HG02759 (cell line): ENCODE results near the gene STXBP1.
"Not testable (repeated sequence)": the region's sequence is repeated elsewhere in the genome, so short reads cannot be mapped to it uniquely, and the experiment has no call there.

Source experiments
- ATAC-seq: cut with Tn5 transposase; IDR thresholded peaks from one replicate; pipeline ENCODE4 v1.9.1; 2021; ENCODE audit warnings: mild to moderate bottlenecking, moderate library complexity; ENCODE audit not compliant: unreplicated experiment

Gene STXBP1

DNA sequence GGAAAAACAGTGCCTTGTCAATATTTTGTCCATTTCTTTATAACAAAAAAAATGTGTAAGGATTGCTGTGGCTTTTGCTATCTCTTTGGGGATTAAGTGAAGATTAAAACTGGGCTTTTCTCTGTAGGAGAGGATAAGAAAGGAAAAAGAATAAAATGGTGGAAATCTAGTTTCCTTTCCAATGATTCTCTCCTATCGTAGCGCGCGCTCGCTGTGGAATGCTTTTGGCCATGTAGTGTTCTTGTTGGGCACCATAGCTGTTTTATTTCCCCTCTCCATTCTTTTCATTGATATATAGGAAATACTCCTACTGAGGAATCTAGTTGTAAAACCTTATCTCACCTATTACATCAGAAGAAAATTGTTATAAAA, 1.5 kb downstream of the STXBP1 start:
- ATAC-seq, result no peak

DNA sequence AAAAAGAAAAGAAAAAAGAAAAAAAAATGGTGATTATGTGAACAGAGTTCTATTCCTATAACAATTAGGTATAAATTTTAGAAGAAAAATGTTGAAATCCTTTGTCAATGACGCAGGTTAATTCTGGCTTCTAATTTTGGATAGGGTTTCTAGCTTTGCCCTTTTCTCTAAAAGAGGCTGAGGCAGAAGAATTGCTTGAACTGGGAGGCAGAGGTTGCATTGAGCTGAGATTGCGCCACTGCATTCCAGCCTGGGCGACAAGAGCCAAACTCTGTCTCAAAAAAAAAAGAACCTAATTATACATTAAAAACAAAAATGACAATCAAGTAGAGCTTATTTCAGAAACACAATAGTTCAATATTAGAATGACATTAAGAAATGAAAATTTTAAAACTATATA, 2.9 kb downstream of the STXBP1 start:
- ATAC-seq, result no peak

DNA sequence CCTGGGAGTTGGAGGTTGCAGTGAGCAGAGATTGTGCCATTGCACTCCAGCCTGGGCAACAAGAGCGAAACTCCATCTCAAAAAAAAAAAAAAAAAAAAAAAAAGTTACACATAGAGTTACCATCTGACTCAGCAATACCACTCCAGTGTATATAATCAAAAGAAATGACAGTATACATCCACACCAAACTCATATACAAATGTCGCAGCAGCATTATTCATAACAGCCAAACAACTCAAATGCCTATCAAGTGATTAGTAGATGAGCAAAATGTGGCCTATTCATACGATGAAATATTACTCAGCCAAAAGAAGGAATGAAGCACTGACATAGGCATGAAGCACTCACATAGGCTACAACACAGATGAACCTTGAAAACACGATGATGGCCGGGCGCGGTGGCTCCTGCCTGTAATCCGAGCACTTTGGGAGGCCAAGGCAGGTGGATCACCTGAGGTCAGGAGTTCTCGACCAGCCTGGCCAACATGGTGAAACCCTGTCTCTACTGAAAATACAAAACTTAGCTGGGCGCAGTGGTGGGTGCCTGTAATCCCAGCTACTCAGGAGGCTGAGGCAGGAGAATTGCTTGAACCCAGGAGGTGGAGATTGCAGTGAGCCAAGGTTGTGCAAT, 9.4 kb downstream of the STXBP1 start:
- not testable (repeated sequence) for ATAC-seq

DNA sequence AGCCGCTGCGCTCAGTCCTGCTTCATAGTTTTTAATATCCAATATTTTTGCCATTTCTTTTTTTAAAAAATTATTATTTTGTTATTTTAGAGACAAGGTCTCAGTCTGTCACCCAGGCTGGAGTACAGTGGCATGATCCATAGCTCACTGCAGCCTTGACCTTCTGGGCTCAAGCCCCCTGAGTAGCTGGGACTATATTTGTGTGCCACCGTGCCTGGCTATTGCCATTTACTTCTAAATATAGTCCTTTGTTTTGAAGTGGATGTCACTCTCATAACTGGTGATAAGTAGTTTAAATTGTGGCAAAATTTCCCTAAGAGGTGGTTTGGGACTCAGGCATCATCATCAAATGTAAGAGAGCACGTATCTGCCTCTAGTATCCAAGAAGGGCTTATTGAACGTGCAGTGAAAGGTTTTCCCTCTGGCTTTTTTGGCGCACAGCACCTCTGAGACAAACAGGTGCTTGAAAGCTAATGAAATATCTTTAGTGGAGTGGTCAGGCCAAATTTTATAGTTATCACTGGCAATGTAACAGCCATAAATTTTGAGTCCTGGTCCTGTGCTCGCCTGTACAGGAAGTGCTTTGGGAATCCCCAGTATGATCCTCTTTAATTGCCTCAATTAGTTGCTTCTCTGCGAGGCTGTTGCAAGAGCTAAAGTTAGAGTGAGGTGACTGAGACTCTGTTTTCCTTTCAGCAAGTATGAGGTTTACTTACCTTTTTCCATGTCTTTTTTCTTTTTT, 14.8 kb downstream of the STXBP1 start:
- ATAC-seq, result no peak

DNA sequence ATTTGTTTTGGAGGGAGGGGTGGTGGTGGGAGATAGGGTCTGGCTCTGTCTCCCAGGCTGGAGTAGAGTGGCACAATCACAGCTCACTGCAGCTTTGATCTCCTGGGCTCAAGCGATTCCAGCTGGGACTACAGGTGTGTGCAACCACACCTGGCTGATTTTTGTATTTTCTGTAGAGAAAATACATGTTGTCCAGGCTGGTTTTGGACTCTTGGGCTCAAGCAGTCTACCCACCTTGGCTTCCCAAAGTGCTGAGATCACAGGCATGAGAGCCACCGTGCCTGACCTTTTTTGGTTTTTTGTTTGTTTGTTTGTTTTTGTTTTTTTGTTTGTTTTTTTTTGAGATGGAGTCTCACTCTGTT, 15.4 kb downstream of the STXBP1 start:
- no peak for ATAC-seq

DNA sequence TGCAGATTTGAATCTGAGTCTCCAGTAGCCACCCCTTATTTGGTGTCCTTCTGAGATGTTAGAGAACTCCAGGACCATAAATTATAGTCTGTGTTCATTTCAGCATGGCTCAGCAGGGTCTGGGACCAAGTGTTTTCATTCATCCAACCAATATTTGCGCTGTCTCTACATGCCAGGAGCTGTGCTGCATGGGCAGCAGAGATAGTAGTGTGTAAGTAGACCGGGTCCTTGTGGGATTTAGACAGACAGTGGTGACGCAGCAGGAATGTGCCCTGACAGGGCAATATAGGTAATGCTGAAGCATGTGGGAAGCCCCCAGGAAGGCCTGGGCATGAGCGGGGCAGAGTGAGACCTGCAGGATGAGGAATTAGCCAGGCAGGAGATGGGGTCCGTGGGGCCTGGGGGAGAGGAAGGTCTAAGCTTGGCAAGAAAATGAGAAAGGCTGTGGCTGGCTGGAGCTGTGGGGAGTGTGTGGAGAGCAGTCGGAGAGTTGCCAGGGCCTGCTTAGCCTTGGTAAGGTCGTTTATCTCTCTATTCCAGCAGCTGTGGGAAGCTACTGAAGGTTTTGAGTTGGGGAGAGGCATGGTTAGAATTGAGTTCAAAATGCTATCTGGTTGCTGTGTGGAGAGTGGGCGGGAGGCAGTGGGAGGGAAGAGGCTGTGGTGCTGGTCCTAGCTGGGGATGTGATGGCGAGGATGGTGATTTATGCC, 16.8 kb downstream of the STXBP1 start:
- ATAC-seq, result no peak

DNA sequence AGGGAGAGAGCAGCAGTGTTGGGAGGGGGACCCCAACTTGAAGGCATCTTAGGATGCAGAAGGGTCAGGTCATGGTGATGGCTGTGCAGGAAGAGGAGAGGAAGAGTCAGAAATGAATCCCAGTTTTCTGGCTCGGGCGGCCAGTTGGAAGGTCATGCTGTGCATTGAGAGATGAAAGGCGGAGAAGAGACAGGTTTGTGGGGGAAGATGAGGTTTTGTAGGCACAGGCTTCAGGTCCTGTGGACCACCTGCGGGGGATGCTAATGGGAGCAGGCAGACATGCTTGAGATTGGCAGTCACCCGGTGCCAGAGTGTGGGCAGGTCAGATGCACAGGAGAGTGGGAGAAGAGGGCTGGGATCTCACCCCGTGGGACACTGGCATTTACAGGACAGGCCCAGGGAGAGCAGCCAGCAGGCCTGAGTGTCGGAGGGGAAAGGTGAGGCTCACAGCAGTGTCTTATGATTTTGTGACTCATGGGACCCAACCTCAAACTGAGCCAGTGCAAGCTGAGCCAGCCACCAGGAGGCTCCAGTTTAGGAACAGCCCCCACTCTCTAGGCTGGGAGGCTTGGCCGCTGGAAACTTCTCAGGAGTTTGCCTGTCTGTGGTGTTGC, 17.5 kb downstream of the STXBP1 start:
- no peak for ATAC-seq

DNA sequence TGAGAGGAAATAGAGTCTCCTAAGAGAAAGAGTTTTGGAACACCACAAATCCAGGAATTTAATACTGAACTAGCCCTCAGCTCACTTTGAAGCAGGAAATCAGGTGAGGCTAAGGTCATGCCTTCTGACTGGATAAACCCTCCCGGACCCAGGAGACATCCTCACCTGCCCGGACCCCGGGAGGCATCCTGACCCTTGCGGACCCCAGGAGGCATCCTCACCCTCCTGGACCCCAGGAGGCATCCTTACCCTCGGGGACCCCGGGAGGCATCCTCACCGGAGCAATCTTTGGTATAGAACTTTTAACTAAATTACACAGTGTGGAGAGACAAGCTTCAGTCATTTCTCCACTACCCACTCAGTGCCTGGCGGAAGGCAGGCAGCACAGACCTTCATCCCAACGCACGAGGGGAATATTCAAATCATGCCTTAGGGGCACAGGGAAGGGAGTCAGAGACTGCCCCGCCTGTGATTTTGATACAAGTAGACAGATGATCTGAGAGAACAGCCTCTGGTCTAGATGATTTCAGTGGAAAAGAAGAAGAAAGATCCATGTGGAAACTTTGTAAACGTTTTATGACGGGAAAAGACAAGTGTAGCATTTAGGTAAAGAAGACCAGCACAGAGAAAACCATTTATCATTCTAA, 21.3 kb downstream of the STXBP1 start:
- no peak for ATAC-seq

DNA sequence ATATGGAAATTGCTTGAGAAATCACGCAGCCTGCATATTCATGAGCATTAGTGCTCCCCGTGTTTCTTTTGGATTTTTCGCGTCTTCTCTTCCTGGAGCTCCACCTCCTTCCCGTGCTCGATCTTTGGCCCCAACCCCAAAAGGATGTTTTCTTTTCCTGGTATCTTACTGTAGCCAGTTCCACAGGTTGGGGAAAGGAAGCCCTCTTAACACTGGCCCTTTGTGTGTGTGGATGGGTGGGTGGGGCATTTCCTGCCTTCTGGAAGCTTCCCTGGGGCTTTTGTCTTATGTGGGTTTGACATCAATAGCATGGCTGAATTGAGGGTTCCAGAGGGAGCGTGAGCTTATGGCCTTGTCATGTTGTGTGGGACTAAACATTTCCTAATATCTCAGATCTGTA, 21.9 kb downstream of the STXBP1 start:
- no peak for ATAC-seq

DNA sequence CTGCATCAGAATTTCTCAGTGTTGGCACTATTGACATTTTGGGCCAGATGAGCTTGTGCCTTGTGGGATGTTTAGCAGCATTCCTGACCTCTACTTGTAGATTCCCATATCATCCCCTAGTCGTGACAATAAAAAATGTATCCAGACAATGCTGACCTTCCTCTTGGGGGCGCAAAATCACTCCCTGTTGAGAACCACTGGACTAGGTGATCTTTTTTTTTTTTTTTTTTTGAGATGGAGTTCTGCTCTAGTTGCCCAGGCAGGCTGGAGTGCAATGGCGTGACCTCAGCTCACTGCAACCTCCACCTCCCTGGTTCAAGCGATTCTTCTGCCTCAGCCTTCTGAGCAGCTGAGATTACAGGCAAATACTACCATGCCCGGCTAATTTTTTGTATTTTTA, 22.6 kb downstream of the STXBP1 start:
- ATAC-seq, result no peak

DNA sequence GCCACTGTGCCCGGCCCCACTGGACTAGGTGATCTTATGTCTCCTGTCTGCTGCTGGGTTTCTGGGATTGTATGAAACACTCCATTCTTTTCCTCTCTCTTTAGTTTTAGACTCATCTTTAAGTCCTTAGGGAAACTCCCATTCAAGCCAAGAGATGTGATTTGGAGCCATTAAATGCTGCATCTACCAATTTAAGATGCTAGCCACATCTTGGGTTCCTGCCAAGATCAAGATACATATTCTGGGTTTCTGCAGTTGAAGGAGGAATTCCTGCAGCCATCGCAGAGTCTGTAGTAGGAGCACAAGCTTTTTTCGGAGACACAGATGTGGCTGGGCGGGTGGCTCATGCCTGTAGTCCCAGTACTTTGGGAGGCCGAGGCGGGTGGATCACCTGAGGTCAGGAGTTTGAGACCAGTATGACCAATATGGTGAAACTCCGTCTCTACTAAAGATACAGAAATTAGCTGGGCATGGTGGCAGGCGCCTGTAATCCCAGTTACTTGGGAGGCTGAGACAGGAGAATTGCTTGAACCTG, 23.2 kb downstream of the STXBP1 start:
- no peak for ATAC-seq

DNA sequence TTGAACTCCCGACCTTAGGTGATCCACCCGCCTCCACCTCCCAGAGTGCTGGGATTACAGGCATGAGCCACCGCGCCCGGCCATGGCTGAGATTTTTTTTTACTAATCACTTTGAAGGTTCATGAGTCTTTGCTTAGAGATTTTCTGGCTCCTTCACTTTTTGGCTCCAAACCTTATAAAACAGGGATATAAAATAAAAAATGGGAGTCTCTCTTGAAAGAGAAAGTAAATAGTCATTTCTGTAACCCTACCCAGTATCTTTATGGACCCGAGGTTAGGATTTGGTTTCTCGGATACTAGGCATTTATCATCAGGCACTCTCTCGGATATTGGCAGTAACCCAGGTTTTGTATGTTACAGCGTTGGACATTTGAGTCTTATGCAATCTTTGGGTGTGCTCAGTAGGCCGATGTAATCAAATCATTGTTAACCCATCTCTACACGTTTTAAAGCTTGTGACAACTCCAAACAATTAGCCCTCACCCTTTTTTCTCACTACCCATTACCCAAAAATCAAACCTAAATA, 25.3 kb downstream of the STXBP1 start:
- ATAC-seq, result no peak

DNA sequence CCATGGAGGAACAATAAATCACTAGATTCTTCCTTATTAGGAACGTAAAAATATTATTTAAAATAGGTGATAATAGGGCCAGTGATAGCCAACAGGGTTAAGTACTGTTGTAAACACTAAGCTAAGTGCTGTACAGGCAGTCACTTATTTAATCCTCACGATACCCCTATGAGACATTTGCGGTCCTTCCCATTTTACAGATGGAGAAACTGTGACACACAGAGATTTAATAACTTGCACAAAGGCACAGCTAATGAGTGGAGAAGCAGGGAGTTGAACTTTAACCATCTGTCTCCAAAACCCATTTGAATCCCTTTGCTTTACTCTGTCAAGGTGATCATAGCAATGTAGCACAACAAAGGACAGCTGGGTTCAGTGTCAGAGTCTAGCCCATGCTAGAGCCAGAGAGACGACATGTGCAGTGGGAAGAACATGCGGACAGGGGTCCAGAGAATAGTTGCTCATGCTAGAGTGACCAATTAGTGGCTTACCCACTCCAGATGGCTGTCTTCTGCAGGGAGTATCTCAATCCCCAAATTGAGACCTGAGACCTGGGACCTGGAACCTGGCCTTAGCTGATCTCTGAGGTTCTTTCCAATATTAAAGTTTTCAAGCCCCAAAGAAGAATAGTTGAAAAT, 28.9 kb downstream of the STXBP1 start:
- no peak for ATAC-seq

DNA sequence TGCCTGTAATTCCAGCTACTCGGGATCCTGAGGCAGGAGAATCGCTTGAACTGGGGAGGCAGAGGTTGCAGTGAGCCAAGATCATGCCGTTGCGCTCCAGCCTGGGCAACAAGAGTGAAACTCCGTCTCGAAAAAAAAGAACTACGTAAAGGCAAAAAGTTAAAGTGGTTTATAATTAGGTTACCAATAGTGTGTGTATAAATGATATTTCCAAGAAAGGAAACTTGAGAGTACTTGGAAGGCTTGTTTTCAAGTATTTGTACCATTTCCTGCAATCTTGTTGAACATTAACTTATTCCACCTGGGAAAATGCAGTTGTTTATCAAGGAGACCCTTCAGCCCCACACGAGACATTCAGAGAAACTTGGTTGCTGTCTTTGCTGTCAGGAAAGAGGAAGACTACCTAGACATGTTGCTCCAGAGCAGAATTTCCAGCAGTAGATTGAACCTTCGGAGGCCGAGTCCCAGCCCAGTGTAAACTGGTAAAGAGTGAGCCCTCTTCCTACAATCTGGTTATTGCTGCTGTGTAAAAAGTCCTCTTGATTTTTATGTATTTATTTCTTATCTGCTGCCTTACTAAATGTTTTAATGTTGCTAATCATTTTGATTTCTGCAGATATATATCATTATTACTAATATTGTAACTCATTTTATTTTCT, 30.1 kb downstream of the STXBP1 start:
- no peak for ATAC-seq

DNA sequence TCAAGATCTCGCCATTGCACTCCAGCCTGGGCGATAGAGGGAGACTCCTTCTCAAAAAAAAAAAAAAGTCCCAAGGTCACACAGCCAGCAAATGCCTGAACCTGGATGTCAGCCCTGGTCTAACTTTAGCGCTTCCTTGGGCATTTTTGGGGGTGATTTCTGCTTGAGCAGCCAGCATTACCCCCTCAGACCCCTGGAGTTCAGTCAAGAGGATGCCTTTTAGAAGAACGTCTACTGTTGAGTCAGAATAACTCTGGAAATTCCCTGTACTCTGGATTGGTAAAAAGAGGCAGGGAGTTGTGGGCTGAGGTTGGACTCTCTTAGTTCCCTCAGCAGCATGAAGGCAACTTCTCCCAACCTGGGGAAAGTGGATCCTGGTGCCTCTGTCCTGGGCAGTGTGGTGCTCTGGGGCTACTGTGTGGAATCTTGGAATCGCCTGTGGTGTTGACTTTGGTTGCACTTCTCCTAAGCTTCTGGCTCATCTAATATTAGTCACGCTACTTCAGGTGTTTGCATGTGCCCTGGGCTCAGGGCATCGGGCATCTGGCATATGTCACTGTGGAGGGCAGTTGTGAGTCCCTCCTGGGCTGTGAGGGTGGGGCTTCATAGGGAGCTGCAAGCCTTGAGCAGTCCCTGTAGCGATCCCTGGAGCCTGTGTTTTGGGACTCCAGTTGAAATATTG, 32.2 kb downstream of the STXBP1 start:
- no peak for ATAC-seq

DNA sequence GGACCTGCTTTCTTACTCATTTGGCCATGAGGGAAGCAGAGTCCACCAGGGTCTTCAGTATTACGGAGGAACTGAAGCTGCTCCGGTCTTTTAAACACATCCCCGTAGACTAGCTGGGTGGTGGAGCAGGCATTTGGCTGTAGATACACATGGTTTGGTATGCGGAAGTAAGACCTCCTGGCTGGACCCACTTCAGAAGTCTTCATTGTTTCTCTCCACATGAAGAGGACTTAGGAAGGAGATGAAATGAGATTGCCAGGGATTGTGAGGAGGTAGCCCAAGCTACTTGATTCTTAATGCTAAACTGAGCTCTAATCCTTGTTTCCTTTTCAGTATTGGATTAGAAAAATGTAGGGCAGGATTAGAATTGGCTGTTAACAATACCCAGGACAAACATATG, 32.9 kb downstream of the STXBP1 start:
- ATAC-seq, result no peak

DNA sequence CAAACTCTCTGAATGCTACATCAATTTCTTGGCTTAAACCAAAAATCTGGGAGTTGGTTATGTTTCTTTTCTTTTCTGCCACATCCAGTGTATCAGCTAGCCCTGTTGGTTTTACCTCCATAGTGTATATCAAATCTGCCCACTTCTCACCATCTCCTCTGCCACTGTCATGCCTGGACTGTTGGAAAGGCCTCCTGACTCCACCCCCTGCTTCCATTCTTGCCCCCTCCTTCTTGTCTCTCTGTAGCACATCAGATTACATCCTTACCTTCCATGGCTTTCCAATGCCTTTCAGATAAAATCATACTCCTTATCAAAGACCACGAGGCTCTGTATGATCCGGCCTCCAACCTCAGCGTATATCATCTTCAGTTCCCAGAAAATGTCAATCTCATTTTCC, 35.4 kb downstream of the STXBP1 start:
- no peak for ATAC-seq

DNA sequence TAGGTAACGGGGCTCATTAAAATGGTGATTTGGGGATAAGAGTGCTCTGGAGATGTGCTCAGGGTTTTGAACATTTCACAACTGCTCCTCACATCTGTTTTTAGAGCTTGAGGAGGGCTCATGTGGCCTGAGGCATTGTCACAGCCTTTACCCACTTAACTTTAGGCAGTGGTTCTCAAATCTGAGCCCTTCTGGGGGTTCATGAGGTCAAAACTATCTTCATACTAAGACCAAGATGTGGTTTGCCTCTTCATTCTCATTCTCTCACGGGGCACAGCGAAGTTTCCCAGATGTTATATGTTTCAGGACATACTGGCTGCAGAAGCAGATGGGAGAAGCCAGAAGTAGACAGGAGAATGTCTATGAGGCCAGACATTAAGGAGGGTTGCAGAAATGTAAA, 38.4 kb downstream of the STXBP1 start:
- no peak for ATAC-seq
